Measurements from ENCODE around the gene ZNF496. TPM values are rescaled to one million over a fixed set of nuclear protein-coding genes. Genes with fewer than 3 reads are reported as not detected.

ZNF496 gene
- total and polyA plus RNA-seq, 9 of the 15 experiments (the other 6 are each of a cell fraction or from before 2014, with no cell fraction given): 4.3 to 54.0 (median 31.3) TPM

DNA sequence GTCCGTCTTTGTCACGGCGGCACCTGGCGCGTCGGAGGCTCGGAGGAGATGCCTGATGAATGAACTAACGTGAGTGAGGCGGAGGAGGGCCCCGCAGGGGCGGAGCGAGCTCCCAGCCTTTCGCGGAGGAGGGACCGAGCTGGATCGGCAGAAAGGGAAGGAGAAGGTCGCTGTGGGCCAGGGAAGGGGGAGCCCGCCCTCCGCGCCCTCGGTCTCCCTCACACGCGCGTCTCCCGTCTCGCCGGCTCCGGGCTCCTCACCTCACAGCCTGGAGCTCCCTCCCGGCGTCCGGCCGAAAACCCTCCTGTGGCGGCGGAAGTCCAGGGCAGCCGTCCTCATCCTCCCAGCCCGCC is 519 bp downstream of the ZNF496 start (continued):
- TF ChIP-seq, protein P1, sequence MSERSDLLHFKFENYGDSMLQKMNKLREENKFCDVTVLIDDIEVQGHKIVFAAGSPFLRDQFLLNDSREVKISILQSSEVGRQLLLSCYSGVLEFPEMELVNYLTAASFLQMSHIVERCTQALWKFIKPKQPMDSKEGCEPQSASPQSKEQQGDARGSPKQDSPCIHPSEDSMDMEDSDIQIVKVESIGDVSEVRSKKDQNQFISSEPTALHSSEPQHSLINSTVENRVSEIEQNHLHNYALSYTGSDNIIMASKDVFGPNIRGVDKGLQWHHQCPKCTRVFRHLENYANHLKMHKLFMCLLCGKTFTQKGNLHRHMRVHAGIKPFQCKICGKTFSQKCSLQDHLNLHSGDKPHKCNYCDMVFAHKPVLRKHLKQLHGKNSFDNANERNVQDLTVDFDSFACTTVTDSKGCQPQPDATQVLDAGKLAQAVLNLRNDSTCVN (CRISPR knock-in tag; IDR thresholded peaks at IDR 0.05): no peak
- no peak for TF ChIP-seq ESRRA (IDR thresholded peaks at IDR 0.05; ENCODE audit: borderline replicate concordance, low read depth)
- TF ChIP-seq TAF7 (tag; IDR thresholded peaks at IDR 0.05): peak; percentile 64; the same call in 1 of the 2 replicates
- TF ChIP-seq ZNF695 (CRISPR knock-in tag; IDR thresholded peaks at IDR 0.05): no peak
- peak in 1 of 2 experiments; percentile 62; a peak in 2 of 4 replicates for TF ChIP-seq RCOR1 (IDR thresholded peaks at IDR 0.05; ENCODE audit: borderline replicate concordance in 1 of 2, low read depth in 2 of 2, low read length in 2 of 2)
- TF ChIP-seq, protein P2, sequence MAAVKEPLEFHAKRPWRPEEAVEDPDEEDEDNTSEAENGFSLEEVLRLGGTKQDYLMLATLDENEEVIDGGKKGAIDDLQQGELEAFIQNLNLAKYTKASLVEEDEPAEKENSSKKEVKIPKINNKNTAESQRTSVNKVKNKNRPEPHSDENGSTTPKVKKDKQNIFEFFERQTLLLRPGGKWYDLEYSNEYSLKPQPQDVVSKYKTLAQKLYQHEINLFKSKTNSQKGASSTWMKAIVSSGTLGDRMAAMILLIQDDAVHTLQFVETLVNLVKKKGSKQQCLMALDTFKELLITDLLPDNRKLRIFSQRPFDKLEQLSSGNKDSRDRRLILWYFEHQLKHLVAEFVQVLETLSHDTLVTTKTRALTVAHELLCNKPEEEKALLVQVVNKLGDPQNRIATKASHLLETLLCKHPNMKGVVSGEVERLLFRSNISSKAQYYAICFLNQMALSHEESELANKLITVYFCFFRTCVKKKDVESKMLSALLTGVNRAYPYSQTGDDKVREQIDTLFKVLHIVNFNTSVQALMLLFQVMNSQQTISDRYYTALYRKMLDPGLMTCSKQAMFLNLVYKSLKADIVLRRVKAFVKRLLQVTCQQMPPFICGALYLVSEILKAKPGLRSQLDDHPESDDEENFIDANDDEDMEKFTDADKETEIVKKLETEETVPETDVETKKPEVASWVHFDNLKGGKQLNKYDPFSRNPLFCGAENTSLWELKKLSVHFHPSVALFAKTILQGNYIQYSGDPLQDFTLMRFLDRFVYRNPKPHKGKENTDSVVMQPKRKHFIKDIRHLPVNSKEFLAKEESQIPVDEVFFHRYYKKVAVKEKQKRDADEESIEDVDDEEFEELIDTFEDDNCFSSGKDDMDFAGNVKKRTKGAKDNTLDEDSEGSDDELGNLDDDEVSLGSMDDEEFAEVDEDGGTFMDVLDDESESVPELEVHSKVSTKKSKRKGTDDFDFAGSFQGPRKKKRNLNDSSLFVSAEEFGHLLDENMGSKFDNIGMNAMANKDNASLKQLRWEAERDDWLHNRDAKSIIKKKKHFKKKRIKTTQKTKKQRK (IDR thresholded peaks at IDR 0.05; ENCODE audit: borderline replicate concordance, low read depth, low read length): no peak
- TF ChIP-seq, protein P3, sequence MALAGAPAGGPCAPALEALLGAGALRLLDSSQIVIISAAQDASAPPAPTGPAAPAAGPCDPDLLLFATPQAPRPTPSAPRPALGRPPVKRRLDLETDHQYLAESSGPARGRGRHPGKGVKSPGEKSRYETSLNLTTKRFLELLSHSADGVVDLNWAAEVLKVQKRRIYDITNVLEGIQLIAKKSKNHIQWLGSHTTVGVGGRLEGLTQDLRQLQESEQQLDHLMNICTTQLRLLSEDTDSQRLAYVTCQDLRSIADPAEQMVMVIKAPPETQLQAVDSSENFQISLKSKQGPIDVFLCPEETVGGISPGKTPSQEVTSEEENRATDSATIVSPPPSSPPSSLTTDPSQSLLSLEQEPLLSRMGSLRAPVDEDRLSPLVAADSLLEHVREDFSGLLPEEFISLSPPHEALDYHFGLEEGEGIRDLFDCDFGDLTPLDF (CRISPR knock-in tag; IDR thresholded peaks at IDR 0.05): no peak
- TF ChIP-seq, protein P4, sequence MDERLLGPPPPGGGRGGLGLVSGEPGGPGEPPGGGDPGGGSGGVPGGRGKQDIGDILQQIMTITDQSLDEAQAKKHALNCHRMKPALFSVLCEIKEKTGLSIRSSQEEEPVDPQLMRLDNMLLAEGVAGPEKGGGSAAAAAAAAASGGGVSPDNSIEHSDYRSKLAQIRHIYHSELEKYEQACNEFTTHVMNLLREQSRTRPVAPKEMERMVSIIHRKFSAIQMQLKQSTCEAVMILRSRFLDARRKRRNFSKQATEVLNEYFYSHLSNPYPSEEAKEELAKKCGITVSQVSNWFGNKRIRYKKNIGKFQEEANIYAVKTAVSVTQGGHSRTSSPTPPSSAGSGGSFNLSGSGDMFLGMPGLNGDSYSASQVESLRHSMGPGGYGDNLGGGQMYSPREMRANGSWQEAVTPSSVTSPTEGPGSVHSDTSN (CRISPR knock-in tag; IDR thresholded peaks at IDR 0.05; ENCODE audit: low read depth): no peak
- TF ChIP-seq, protein P4 (tag; conservative IDR thresholded peaks at IDR 0.05; ENCODE audit: low read depth): no peak
- TF ChIP-seq, protein P5, sequence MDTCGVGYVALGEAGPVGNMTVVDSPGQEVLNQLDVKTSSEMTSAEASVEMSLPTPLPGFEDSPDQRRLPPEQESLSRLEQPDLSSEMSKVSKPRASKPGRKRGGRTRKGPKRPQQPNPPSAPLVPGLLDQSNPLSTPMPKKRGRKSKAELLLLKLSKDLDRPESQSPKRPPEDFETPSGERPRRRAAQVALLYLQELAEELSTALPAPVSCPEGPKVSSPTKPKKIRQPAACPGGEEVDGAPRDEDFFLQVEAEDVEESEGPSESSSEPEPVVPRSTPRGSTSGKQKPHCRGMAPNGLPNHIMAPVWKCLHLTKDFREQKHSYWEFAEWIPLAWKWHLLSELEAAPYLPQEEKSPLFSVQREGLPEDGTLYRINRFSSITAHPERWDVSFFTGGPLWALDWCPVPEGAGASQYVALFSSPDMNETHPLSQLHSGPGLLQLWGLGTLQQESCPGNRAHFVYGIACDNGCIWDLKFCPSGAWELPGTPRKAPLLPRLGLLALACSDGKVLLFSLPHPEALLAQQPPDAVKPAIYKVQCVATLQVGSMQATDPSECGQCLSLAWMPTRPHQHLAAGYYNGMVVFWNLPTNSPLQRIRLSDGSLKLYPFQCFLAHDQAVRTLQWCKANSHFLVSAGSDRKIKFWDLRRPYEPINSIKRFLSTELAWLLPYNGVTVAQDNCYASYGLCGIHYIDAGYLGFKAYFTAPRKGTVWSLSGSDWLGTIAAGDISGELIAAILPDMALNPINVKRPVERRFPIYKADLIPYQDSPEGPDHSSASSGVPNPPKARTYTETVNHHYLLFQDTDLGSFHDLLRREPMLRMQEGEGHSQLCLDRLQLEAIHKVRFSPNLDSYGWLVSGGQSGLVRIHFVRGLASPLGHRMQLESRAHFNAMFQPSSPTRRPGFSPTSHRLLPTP (IDR thresholded peaks at IDR 0.05; ENCODE audit: borderline replicate concordance, extremely low read depth, insufficient read length): no peak
- peak; percentile 79 for TF ChIP-seq PCBP1 (IDR thresholded peaks at IDR 0.05; ENCODE audit: low read depth, low read length, poor library complexity, severe bottlenecking)
- no peak for TF ChIP-seq BMI1 (IDR thresholded peaks at IDR 0.05; ENCODE audit: low read length)
- no peak for TF ChIP-seq ZNF57 (CRISPR knock-in tag; IDR thresholded peaks at IDR 0.05)
